ENCODE data around the gene VPS41. TPM values are rescaled to one million over a fixed set of nuclear protein-coding genes. Genes with fewer than 3 reads are reported as not detected.

Gene VPS41
- total RNA-seq, 3 donors from 2014 or later (not counting 1 experiment from before 2014, with no cell fraction given), result 67.3 to 81.8 (median 78.9) TPM

DNA sequence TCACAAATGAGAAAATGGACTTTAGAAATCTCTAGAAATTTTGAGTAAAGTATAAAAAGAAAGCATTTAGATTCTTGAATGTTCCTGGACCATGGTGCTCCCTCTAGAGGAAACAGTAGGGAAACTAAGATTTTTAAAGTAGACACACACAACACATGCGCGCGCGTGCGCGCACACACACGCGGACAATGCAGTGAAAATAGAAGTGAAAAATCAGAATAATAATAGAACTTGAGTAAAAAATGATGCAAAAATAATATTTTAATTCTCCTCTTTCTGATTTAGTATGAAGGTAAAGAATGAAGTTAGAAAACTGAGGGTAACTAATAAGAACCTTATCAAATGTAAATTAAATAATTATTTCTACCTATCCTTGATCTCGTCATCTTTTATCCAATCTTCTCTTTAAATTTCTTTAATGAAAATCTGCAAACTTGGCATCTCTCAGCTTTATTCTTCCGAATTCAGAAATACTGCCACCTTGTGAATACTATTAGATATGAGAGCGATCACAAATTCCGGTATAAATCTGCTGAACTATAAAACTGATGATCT, 160.9 kb downstream of the VPS41 start:
- WGBS (ENCODE audit: insufficient coverage), result 100% methylated on average over 4 of the region's 12 CpGs
- intact Hi-C loops (cut with micrococcal nuclease), result no loop called here
- Mint-ChIP-seq H3K27me3 (ENCODE audit: low read depth in 2 of 2) (no peaks in the 10 kb centered on the region), H3K36me3 (peaks cover 30% of the 10 kb centered on the region), H3K27ac (no peak overlapping the region), H3K4me3 (no peak overlapping the region), H3K9me3 (no peaks in the 10 kb centered on the region), H3K4me1 (peaks cover 0 to 6% of the 10 kb centered on the region in 2 donors)
- Histone ChIP-seq H3K27ac (ENCODE audit: low read length) (no peak overlapping the region), H3K9me3 (ENCODE audit: control insufficient read depth, insufficient read depth, low read length) (no peaks in the 10 kb centered on the region), H3K36me3 (ENCODE audit: control insufficient read depth, insufficient read depth, low read length) (peaks cover 68% of the 10 kb centered on the region), H3K4me3 (ENCODE audit: low read length) (no peak overlapping the region), H3K4me1 (ENCODE audit: control insufficient read depth, insufficient read depth, low read length) (no peaks in the 10 kb centered on the region), H3K27me3 (ENCODE audit: control insufficient read depth, insufficient read depth, low read length) (no peaks in the 10 kb centered on the region)
- peak; percentile 6 for TF ChIP-seq CTCF (IDR thresholded peaks at IDR 0.05)
- DNase-seq (peak in 1 of 2 donors; percentile 4), ATAC-seq (no peak)

- Histone ChIP-seq H3K9me3 (ENCODE audit: control insufficient read depth, insufficient read depth, low read length) (no peaks in the 10 kb centered on the region), H3K4me1 (ENCODE audit: control insufficient read depth, insufficient read depth, low read length) (no peaks in the 10 kb centered on the region), H3K27me3 (ENCODE audit: control insufficient read depth, insufficient read depth, low read length) (no peaks in the 10 kb centered on the region), H3K27ac (ENCODE audit: low read length) (no peak overlapping the region), H3K36me3 (ENCODE audit: control insufficient read depth, insufficient read depth, low read length) (peaks cover 68% of the 10 kb centered on the region), H3K4me3 (ENCODE audit: low read length) (no peak overlapping the region)
- Mint-ChIP-seq H3K4me1 (no peaks in the 10 kb centered on the region), H3K27ac (no peak overlapping the region), H3K27me3 (ENCODE audit: low read depth in 2 of 2) (no peaks in the 10 kb centered on the region), H3K4me3 (no peak overlapping the region), H3K36me3 (peaks cover 13% of the 10 kb centered on the region), H3K9me3 (no peaks in the 10 kb centered on the region)
- intact Hi-C loops (cut with micrococcal nuclease), result no loop called here
- ATAC-seq, result no peak
- WGBS (ENCODE audit: insufficient coverage), result 97% methylated on average over 7 of the region's 7 CpGs
- no peak for TF ChIP-seq CTCF (IDR thresholded peaks at IDR 0.05)
- DNase-seq, result no peak
Observed at GRCh38 chr7:38746438-38746837, 162.6 kb downstream of the VPS41 start.

DNA sequence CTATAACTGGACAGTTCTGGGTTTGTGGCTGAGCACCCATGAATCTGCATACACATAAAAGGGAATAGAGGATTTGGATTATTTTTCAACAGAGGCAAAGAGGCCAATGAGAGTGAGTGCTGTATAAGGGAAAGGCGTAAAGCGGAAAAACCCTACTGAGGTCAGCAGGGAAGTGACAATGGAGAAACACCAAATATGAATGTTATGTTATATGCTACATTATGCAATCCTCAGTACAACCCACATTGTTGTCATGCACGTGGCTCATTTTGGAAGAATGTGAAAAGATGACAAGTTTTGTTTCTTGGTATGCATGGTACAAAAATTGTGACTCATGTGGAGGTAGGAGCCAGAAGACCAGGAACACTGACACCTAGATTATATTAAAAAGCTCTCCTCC, 164.2 kb downstream of the VPS41 start:
- Mint-ChIP-seq H3K27me3 (ENCODE audit: low read depth in 2 of 2) (no peaks in the 10 kb centered on the region), H3K4me3 (no peak overlapping the region), H3K27ac (no peak overlapping the region), H3K9me3 (no peaks in the 10 kb centered on the region), H3K36me3 (peaks cover 9% of the 10 kb centered on the region), H3K4me1 (no peaks in the 10 kb centered on the region)
- no peak for TF ChIP-seq CTCF (IDR thresholded peaks at IDR 0.05)
- H3K4me1 ChIP-seq (ENCODE audit: control insufficient read depth, insufficient read depth, low read length), result no peaks in the 10 kb centered on the region
- no peaks in the 10 kb centered on the region for H3K27me3 ChIP-seq (ENCODE audit: control insufficient read depth, insufficient read depth, low read length)
- no peaks in the 10 kb centered on the region for H3K9me3 ChIP-seq (ENCODE audit: control insufficient read depth, insufficient read depth, low read length)
- no peak for ATAC-seq
- H3K4me3 ChIP-seq (ENCODE audit: low read length), result no peak overlapping the region
- intact Hi-C loops (cut with micrococcal nuclease), result no loop called here
- 92% methylated on average over 2 of the region's 3 CpGs for WGBS (ENCODE audit: insufficient coverage)
- no peak for DNase-seq
- no peak overlapping the region for H3K27ac ChIP-seq (ENCODE audit: low read length)
- H3K36me3 ChIP-seq (ENCODE audit: control insufficient read depth, insufficient read depth, low read length), result peaks cover 64% of the 10 kb centered on the region

GRCh38 chr7:38743899-38744298, 165.1 kb downstream of the VPS41 start:
- no peaks in the 10 kb centered on the region for H3K9me3 Mint-ChIP-seq
- WGBS (ENCODE audit: insufficient coverage), result 89% methylated on average over 1 of the region's 1 CpG
- H3K4me1 Mint-ChIP-seq, result no peaks in the 10 kb centered on the region
- ATAC-seq (no peak), DNase-seq (no peak)
- no peak overlapping the region for H3K4me3 Mint-ChIP-seq
- no peak for TF ChIP-seq CTCF (IDR thresholded peaks at IDR 0.05)
- H3K27ac Mint-ChIP-seq, result no peak overlapping the region
- intact Hi-C loops (cut with micrococcal nuclease), result no loop called here
- Histone ChIP-seq H3K27me3 (ENCODE audit: control insufficient read depth, insufficient read depth, low read length) (no peaks in the 10 kb centered on the region), H3K27ac (ENCODE audit: low read length) (no peak overlapping the region), H3K4me3 (ENCODE audit: low read length) (no peak overlapping the region), H3K4me1 (ENCODE audit: control insufficient read depth, insufficient read depth, low read length) (no peaks in the 10 kb centered on the region), H3K9me3 (ENCODE audit: control insufficient read depth, insufficient read depth, low read length) (no peaks in the 10 kb centered on the region), H3K36me3 (ENCODE audit: control insufficient read depth, insufficient read depth, low read length) (peaks cover 66% of the 10 kb centered on the region)
- H3K36me3 Mint-ChIP-seq, result peaks cover 9% of the 10 kb centered on the region
- no peaks in the 10 kb centered on the region for H3K27me3 Mint-ChIP-seq (ENCODE audit: low read depth in 2 of 2)

Measured in natural killer cell (primary cell).